ENCODE measurements around the gene DIO2. TPM values are rescaled to one million over a fixed set of nuclear protein-coding genes. Genes with fewer than 3 reads are reported as not detected.

The DIO2 gene
- 24.4 TPM for total RNA-seq

GRCh38 chr14:80211153-80212022 lies at the start of gene DIO2:
DIO2 (minus strand) TSS chr14:80211504; CDS start chr14:80211472, 32 bp downstream.

